CD4-positive, alpha-beta T cell treated with Interleukin-12 subunit alpha and Interleukin-12 subunit beta, for 1 hour (primary cell): ENCODE data around the gene PLCG1.
A peak's percentile ranks its signal among the peaks of the same experiment; 100 is the strongest.
"Not testable (repeated sequence)": the region's sequence is repeated elsewhere in the genome, so short reads cannot be mapped to it uniquely, and the experiment has no call there.

ENCODE experiments used
- DNase-seq: peaks from one replicate; pipeline ENCODE4 v3.0.0-alpha.2; 2020

PLCG1 gene

DNA sequence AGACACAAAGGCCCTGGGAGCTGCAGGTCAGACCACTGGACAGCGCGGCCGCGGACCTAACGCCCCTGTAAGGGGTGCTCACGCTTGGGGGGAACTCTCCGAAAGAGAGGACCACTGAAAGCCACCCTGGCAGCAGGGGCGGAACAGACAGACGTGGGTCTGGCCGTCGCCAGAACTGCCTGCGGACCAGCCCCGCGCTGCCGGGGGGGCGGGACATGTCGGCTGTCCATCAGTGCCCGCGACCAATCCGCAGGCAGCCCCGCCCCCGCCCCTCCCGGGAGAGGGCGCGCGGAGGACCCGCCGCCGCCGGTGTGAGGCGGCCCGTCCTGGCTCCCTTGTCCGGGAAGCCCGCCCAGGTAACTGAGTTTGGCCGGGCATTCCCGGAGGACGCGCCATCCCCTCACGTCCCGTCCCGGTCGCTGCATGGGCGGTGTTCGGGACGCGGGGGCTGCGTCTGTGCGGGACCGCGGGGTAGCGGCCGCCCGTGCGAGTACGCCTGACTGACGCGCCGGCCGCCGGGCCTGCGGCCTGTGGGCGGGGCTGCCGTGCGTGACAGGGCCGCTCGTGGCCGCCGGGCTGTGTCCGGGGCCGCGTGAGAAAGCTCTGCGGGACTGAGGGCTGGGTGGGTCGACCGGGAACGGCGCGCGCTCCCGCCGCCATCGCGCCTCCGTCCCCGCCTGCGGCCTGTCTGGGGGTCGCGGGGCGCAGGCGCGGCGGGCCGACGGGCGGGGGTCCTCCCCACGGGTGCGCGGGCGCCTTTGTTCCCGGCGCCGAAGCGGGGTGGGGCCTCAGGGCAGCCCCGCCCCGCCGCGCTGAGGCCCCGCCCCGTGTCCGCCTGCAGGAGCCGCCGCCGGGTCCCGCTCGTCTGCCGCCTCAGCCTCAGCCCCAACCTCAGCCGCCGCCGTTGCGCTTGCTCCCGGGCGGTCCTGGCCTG is at the start of gene PLCG1:
Gene PLCG1, plus strand, starts transcription at position 864 of the 934 bp plus-strand sequence. CDS start 99 bp downstream, outside the sequence.
- peak; percentile 86 for DNase-seq

DNA sequence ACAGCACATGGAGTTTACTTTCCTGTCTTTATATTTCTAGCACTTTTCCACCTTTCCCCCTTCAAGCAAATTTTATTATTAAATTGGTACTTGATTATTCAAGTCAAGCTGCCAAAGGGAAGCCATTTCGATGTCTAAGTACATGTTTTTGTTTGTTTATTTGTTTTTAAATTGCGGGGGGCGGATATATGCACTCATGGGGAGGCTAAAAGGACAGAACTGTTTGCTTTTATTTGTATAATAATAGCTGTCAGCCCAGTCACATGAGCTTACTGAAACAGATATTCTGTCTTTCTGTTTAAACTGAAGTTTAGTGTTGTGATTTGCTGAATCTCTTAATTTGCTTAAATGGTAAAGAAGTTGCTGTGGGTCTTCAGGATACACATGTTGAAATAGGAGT is 49.6 kb upstream of the PLCG1 start:
- DNase-seq: no peak

DNA sequence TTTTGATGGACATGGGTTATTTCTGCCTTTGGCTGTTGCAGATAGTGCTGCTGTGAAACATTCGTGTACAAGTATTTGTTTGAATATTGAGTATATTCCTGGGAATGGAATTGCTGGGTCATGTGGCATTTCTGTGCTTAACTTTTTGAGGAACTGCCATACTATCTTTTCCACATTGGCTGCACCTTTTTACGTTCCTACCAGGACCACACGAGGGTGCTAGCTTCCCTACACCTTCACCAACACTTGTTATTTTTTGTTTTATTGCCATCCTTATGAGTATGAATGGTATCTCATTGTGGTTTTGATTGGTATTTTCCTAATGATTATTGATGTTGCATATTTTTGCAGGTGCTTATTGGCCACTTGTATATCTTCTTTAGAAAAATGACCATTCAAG is 47.8 kb upstream of the PLCG1 start:
- DNase-seq: no peak

DNA sequence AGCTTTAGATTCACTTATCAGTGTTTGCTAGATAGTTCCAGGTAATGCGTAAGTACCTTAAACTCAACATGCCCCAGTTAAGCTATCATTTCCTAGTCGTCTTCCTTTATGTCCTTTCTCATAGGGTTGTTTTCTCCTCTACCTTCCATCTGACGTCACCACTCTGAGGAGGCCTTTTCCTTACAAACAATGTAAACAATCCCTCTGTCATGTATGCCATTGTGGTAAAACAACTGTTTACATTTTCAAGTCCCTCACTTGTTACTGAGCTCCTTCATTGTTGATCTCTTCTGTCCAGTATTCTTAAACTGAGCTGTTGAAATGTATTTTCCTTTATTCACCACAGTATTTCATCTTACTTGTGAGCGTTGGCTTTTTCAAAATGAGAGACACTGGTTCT is 45.4 kb upstream of the PLCG1 start:
- no peak for DNase-seq

DNA sequence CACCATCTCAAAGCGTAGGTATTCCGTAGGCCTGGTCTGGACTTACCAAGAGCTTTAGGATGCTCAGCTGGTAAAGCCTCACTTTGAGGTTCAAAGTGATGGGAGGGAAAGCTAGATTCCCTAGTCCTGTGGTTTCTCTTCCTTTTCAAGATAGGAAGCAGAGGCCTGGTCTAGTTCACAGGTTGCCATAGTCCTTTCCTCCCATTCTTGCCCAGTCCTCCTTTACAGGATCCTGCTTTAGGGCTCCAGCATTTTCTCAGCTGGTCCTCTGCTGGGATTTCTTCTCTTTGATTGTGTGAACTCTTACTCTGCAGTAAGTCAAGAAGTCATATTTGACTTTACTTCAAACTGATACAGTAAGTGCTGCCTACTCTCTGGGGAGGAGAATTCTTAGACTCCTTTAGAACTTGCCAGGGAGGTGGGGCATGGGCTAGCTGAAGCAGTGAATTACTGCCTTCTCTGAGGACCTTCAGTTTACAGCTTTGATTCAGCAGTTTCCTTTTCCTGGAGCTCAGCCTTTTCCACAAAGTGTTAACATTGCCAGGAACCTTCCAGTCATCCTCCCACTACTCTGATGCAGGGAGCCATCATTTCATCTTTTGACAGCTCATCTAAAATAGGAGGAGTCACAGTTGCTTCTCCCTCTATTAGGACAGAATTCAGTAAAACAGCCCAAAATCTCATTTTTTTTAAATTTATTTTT is 42.8 kb upstream of the PLCG1 start:
- DNase-seq: no peak

DNA sequence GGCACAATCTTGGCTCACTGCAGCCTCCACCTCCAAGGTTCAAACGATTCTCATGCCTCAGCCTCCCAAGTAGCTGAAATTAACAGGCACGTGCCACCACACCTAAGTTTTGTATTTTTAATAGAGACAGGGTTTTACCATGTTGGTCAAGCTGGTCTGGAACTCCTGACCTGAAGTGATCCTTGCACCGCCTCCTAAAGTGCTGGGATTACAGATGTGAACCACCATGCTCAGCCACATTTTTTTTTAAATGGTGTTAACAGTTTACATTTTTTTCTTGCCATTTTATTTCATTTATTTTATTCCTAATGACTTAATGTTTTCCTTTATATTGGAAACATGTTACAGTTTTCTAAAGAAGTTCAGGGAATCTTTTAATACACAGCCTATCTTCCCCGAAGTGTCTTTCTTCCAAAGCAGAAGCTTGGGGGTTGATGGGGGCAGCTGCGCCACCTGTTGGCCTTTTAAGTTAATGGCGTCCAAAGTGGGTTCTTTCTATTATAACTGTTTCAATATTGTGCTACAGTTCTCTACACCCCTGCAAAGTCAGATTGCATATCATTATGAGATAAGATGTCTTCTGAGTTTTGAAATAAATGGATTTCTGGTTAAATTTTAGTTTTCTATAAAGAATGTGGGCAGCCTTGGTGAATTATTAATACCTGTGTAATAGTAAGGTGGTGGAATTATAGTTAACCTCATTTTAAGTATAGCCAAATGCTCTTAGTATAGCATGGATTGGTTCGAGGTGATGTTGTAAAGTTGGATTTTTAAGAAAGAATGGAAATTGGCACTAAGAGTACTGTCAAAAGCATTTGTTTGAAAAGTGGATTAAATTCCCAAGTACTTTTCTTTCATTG is 42.0 kb upstream of the PLCG1 start:
- DNase-seq: peak; percentile 71

DNA sequence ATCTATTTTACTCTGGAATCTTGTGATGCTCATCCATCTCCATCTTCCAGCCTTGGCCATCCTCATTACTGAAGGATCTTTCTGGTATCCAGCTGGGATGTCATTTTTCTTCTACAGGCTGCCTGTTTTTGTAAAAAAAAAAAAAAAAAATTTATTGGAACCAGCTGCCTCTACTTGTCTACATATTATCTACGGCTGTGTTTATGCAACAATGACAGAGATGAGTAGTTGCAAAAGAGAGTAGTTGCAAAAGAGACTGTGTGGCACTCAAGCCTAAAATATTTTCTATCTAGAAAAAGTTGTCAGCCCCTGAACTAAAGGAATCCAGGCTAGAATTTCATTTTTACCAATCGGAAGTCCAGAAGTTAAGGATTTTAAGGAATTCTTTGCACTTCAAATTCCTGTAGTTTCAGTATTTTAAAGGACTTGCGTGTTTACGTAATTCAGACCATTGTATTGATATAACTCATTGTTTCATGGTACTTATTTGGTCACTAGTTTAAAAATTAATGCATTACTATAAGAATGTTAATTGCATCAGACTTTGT is 38.6 kb upstream of the PLCG1 start:
- no peak for DNase-seq

DNA sequence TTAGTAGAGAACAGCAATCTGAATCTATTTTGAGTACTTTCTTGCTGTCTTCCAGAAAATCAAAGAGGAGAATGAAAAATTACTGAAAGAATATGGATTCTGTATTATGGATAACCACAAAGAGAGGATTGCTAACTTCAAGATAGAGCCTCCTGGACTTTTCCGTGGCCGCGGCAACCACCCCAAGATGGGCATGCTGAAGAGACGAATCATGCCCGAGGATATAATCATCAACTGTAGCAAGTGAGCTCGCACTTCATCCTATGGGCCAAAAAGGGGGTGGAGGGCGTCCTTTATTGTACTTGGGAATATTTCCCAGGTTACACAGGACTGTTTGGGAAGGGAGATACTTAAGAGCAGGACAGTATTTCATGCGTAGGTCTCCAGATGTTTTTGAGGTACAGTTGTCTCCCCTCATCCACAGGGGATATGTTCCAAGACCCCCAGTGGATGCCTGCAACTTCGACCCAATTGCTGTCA is 37.3 kb upstream of the PLCG1 start:
- no peak for DNase-seq

DNA sequence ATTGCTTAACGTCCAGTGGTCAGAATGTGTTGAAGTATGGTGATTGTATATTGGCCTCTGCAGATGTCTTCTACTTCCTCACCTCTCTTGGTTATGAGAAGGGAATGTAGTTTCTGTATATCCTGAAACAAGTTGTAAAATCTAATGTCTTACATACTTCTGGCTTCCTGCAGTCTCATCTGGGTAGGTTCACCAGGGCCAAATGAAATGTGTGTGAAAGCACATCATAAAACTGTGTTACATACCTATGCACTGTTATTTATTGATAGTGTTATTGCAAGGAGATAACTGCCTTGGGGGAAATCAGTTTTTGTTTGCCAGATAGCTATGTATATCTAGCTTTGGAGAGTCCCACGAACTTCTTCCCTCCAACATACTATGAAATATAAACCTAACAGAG is 35.7 kb upstream of the PLCG1 start:
- no peak for DNase-seq

DNA sequence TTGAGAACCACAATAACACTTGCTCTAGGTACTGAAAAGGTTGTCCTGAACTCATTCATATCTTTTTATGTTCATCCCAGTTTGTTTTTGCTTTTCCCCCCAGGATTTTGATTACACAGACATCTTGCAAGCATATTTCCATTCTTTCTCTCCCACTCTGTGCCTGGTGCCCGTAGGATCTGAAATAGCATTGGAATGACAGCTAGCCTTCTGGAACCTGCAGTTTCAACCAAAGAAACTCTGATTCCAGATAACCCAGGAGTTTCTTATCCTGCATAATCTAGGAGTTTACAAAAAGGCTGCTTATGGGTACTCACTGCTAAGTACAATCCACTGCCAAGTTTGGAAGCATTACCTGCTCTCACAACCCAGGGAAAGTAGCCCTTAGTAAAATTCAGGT is 28.8 kb upstream of the PLCG1 start:
- DNase-seq: no peak

DNA sequence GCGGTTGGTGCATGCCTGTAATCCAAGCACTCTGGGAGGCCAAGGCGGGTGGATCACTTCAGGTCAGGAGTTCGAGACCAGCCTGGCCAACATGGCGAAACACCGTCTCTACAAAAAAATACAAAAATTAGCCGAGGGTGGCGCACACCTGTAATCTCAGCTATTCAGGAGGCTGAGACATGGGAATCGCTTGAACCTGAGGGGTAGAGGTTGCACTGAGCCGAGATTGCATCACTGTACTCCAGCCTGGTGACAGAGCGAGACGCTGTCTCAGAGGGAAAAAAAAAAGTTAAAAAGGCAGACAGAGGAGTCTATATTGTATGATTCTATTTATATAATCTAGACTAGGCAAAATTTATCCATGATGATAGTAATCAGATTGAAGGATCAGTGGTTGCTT is 27.3 kb upstream of the PLCG1 start:
- DNase-seq: no peak

DNA sequence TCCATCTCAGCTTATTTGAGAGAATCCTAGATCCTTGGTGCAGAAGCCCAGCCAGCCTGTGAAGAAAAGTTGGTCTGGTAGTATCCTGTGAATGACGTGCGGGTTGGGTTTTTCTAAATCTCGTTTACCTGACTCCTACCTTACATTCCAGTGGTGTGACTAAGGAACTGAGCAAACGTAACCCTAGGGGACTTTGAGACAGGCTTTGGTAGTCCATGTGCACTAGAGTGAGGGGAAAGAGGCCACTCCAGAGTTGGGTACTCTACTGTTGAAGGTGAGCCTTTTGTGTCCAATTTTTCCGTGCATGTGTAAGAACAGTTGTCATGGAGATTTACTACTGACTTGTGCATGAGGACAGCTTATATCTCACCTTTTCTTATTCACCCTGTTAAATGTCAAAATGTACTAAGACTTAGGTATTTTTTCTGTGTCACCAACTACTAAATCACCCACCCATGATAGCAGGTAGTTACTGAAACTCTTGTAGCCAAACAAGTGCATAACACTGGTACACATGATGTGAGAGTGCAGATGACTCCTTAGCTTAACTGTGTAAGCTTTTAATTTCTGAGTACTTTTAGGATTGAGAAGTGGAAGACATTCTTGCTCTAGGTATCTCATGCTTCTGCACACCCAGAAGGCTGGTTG is 26.3 kb upstream of the PLCG1 start:
- no peak for DNase-seq

DNA sequence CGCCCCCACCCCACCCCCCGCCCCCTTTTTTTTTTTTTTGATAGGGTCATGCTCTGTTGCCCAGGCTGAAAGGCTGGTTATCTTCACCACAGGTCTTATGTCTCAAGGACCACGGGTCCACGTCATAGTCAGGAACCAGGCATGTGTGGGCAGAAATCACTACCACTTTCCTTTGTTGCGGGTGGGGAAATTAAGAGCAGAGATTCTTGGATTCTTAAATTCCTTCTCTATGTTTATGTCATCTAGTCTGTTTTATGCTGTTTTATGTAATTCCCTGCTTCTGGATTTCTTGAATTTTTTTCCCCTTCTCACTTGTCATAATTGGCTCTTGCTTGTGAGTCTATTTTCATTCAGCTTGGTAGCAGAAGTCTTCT is 25.8 kb upstream of the PLCG1 start:
- no peak for DNase-seq

DNA sequence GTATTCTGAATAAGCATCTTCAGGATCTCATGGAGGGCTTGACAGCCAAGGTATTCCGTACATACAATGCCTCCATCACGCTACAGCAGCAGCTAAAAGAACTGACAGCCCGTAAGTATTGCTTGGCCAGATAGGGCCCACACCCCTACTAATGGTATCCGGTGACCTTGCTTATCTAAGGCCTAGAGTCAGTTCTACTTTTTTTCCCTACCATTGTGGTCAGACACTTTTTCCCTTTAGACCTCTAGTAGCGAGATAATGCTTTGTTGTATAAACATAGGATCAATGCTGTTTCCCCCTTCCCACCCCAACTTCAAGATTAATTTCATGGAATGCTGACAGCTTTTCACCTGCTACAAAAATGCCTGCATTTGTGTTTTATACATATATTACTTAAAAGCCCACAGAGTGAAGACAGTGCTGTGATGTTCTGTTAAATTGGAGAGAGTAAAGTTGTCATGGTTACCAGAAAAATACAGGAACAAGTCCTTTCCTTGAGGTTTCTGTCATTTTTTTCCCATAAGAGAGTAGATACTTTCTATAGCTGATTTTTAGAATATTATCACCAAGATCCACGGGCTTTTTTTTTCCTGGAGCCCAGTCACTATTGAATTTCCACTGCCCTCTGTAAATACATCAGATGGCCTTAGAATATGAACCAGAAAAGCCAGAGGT is 20.9 kb upstream of the PLCG1 start:
- DNase-seq: no peak

DNA sequence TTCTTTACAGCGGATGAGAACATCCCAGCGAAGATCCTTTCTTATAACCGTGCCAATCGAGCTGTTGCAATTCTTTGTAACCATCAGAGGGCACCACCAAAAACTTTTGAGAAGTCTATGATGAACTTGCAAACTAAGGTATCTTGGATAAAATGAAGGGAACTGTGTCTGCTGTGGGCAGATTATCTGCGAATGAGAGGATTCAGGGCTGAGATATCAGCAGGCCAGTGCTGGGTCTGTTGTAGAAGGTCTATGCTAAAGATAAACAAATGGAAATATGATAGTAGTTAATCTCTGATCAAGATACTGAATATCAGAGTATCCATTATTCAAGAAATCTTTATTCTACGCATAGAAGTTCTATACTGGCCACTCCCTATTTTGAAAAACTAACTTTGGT is 19.2 kb upstream of the PLCG1 start:
- not testable (repeated sequence) for DNase-seq

DNA sequence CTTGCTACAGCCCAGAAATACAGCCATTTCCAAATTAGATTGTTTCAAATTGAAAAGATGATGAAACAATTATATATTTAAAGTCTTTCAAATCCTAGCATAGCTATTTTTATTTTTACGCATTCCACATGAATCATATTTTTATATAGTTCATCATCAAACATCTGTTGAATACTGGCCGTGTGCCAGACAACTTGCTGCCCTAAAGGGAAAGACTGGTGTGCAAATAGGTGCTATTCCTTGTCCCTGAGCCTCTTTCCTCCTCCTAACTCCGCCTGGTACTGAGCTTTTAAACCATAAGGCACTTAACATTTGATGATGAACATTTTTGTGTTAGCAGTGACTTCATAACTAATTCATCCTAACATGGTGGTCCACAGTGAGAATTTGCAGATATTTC is 18.7 kb upstream of the PLCG1 start:
- DNase-seq: no peak

DNA sequence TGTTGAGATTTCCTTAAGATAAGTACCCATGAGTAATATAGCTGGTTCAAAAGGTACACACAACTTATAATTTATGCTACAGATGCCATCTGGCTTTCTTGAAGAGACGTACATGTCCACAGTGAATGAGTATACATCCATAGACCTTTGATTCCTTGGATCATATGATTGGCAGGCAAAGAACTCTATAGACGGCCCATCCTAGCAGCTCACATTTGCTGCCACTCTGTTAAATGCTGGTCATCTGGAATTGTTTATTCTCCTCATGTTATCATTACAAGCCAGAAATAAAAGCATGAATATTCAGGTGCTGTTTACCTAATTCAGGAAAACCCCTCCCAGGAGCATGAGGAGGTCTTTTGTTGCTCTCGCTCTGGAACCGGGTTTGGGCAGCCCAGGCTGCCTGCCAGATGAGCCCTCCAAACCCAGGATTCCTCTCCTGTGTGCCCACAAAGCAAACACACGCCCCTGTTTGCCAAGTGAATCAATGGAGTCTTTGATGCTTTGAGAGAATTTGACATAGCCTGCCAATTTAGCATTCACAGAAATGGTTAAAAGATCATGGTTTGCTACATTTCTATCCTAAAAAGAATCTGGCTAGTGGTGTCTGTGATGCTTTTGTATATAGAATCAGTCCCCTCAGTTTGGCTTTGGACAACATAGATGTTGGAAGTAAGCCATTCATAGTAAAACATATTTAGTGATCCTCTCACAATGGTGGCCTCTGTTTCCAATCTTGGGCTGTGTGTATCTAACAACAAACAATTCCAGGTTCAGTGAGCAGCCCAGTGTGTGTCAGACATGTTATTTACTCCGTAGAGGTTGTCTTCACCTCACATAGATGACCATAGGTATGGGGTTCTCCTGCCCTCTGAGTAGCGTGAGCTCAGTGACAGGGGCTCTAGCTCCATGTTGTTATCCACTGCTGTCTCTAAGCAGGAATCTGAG is 17.5 kb upstream of the PLCG1 start:
- no peak for DNase-seq

DNA sequence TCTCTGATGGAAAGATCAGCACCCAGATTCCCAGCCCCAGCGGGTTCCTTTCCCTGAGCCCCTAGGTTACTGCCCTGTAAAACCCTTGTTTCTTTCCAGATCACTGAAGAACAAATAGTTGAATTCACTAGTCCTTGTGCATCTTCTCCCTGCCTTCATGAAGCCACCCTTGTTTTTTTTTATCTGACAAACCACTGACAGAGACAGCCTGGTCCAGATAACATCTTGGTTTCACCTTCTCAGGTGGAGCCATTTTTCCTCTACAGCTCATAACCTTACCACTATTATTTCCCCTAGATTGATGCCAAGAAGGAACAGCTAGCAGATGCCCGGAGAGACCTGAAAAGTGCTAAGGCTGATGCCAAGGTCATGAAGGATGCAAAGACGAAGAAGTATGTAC is 15.9 kb upstream of the PLCG1 start:
- DNase-seq: no peak

DNA sequence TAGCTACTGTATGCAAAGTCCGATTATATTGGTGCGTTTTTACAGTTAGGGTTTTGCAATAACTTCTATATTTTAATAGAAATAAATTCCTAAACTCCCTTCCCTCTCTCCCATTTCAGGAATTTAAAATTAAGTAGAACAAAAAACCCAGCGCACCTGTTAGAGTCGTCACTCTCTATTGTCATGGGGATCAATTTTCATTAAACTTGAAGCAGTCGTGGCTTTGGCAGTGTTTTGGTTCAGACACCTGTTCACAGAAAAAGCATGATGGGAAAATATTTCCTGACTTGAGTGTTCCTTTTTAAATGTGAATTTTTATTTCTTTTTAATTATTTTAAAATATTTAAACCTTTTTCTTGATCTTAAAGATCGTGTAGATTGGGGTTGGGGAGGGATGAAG is 13.7 kb upstream of the PLCG1 start:
- no peak for DNase-seq

DNA sequence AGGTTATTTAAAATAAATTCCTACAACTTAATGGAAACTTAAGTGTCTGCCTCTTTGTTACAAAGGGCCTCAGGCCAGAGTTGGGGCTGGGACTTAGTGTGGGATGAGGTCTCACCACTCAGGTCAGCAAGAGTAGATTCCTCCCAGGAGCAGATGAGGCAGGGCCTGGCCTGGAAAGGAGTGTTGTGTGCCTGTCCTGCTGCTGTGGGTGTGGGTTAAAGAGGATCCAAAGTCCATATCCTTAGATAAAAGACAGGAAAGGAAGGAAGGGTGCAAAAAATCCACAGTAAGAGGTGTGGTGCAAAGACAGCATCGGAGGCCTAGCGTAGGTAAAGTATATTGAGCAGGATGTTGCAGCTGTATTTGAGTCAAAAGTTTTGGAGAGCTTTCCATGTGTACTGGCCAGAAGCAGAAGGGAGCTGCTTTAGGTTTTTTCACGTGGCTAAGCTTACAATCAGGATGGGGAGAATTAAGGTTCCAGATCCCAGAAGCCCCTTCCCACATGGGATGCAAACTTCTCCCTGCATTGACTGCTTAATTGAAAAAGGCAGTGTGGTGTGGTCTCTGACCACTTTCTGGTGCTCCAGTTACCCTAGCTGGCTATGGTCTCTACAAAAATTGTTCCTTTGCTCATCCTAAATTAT is 12.8 kb upstream of the PLCG1 start:
- no peak for DNase-seq
